Measurements from ENCODE around the gene CDRT4. TPM values are rescaled to one million over a fixed set of nuclear protein-coding genes. Genes with fewer than 3 reads are reported as not detected.

Gene CDRT4
- total RNA-seq, 4 donors from 2014 or later, result 1.8 to 8.7 (median 7.0) TPM

DNA sequence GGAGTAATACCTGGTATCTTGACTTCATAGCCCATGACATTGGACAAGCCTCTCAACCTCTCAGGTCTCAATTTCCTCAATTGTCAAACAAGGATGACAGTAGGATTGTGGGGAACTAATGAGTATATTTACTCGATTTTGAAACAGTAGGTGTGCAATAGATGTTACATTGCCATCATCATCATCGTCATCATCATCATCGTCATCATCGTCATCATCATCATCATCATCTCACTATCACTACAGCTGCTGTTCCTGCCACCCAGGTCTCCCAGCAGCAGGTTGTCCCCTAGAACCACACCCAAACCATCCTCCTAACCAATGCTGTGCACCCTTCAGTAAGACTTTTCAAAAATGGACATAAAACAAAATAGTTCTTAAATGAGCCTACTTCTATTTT lies 24.8 kb upstream of the CDRT4 start:
- no peak for TF ChIP-seq CTCF (IDR thresholded peaks at IDR 0.05; ENCODE audit: low read depth)

- no peak for TF ChIP-seq CTCF (IDR thresholded peaks at IDR 0.05; ENCODE audit: low read depth)
Observed at GRCh38 chr17:15490634-15491261, 23.3 kb upstream of the CDRT4 start.

GRCh38 chr17:15488557-15488956 lies 21.1 kb upstream of the CDRT4 start:
- TF ChIP-seq CTCF (IDR thresholded peaks at IDR 0.05; ENCODE audit: low read depth), result no peak

GRCh38 chr17:15485045-15485444 lies 17.6 kb upstream of the CDRT4 start:
- TF ChIP-seq CTCF (IDR thresholded peaks at IDR 0.05; ENCODE audit: low read depth), result no peak

- no peak for TF ChIP-seq CTCF (IDR thresholded peaks at IDR 0.05; ENCODE audit: low read depth)
Observed at GRCh38 chr17:15483431-15483830, 16.0 kb upstream of the CDRT4 start.

DNA sequence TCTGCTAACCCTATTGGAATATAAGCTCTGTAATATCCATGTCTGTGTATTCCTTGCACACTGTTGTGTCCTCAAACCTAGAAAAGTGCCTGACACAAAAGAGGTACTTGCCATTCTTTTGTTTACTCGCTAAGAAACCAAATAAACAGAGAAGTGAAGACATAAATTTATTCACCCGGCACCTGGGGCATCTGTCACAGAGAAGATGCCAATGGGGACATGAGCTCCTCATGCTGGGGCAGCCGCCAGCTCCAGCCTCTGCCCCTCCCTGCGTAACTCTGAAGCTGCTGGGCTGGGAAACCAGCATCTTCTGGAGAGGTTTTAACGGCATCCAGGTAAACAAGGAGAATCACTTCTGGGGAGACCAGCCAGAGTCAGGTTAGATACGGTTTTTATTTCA lies 15.1 kb upstream of the CDRT4 start:
- TF ChIP-seq CTCF (IDR thresholded peaks at IDR 0.05; ENCODE audit: low read depth), result no peak

DNA sequence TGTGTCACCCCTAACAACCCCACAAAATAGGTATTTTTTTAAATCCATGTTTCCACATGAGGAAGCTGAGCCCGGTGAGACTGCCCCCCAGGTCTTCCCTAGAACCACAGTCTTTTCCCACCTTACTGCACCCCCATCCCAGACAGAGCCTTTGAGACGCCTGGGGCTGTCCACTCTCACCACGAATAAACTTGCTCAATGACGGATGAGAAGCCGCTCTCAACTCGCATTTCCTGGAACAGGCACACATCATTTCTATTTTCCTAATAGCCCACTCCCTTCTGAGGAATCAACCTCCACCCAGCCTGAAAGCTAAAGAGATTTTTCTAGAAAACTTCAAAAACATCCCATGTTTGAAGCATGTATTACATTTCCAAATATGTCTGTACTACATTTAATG lies 14.1 kb upstream of the CDRT4 start:
- no peak for TF ChIP-seq CTCF (IDR thresholded peaks at IDR 0.05; ENCODE audit: low read depth)

All from subcutaneous adipose tissue (tissue), 4 donors.